SU-DHL-6 (cell line): ENCODE measurements around the gene SLC9A9.

Experiments
- CTCF ChIP-seq: fragments of 200-600 bp; sonication (generic); IDR thresholded peaks from one replicate; pipeline ENCODE4 v1.5.1; 2017; ENCODE audit warnings: antibody characterized with exemption, mild to moderate bottlenecking, low read length, moderate library complexity; ENCODE audit not compliant: insufficient read depth, poor library complexity, severe bottlenecking
- EZH2phosphoT487 ChIP-seq: fragments of 200-600 bp; sonication (generic), shearing (Covaris generic); conservative IDR thresholded peaks from 2 replicates; pipeline ENCODE4 v1.6.1; 2018; ENCODE audit warnings: mild to moderate bottlenecking, antibody characterized with exemption, low read length, moderate library complexity, mixed read lengths

DNA sequence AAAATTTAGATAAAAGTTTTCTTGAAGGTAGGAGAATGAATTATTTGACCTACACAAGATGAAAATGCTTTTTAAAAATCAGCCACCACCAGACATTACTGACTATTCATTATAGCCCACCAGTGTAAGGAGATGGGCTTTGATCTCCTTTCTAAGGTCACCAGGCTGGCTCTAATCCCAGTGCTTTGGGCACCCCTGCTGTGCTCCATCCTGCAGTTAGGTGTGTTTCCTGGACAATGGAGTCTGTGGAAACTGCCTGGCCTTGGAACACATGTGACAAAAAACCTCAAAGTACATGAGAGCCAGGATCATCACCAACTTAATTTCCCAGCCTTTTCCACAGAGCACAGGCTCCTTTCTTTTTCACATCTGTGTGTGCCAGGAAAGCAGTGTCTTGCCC lies 467.8 kb downstream of the SLC9A9 start:
- TF ChIP-seq CTCF (no peak), EZH2phosphoT487 (no peak)
